ENCODE data around the gene PIP.

DNA sequence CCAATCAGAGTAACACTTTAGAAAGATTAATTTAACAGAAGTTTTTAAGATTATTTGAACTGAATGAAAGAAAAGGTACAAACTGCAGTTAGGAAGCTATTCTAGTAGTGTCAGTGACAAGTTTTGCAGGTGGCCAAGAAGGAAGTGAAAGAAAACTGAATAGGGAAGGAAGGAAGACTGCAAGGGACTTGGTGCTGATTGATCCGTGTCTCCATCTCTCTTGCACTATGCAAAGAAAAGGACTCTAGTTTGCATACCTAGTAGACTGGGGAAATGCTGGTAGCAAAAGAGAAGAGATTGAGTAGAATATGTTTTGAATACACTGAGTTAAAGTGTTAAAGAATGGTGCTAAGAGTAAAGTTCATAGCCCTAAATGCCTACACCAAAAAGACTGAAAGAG is 46.8 kb upstream of the PIP start:
- TF ChIP-seq, protein P1, sequence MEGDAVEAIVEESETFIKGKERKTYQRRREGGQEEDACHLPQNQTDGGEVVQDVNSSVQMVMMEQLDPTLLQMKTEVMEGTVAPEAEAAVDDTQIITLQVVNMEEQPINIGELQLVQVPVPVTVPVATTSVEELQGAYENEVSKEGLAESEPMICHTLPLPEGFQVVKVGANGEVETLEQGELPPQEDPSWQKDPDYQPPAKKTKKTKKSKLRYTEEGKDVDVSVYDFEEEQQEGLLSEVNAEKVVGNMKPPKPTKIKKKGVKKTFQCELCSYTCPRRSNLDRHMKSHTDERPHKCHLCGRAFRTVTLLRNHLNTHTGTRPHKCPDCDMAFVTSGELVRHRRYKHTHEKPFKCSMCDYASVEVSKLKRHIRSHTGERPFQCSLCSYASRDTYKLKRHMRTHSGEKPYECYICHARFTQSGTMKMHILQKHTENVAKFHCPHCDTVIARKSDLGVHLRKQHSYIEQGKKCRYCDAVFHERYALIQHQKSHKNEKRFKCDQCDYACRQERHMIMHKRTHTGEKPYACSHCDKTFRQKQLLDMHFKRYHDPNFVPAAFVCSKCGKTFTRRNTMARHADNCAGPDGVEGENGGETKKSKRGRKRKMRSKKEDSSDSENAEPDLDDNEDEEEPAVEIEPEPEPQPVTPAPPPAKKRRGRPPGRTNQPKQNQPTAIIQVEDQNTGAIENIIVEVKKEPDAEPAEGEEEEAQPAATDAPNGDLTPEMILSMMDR (IDR thresholded peaks at IDR 0.05; ENCODE audit: insufficient read depth, low read length, poor library complexity, severe bottlenecking), result no peak
- TF ChIP-seq EZH2phosphoT487 (conservative IDR thresholded peaks at IDR 0.05; ENCODE audit: low read length), result no peak
